Esophagus squamous epithelium (tissue), 4 donors: ENCODE measurements around the gene TTC17.

Experiments
- CTCF ChIP-seq, 6 experiments: fragments of 450-650 bp in 4 of 6; fragments of 200-600 bp in 2 of 6; sonication (generic) in 2 of 6; IDR thresholded peaks; one replicate each; pipeline ENCODE4 v1.5.1; 2016 to 2019; ENCODE audit warnings: antibody characterized with exemption in 6 of 6, mild to moderate bottlenecking in 4 of 6, moderate library complexity in 4 of 6
- POLR2A ChIP-seq, 4 donors: fragments of 450-650 bp; IDR thresholded peaks; one replicate each; pipeline ENCODE4 v1.6.1; 2017; ENCODE audit warnings: antibody characterized with exemption in 4 of 4, mild to moderate bottlenecking in 4 of 4, moderate library complexity in 3 of 4

GRCh38 chr11:43516316-43516850 lies 157.7 kb downstream of the TTC17 start:
- TF ChIP-seq CTCF (IDR thresholded peaks at IDR 0.05) (no peak), POLR2A (IDR thresholded peaks at IDR 0.05) (no peak)
